ENCODE measurements around the gene MYO1C.

The MYO1C gene

GRCh38 chr17:1442187-1442586 lies 50.3 kb downstream of the MYO1C start:
- DNase-seq = no peak
- H3K9me3 ChIP-seq (ENCODE audit: control insufficient read depth, low read length) = no peaks in the 10 kb centered on the region
- no peak overlapping the region for H3K14ac ChIP-seq (ENCODE audit: low read length in 2 of 2)
- H2BK120ac ChIP-seq (ENCODE audit: low read depth, low read length) = no peak overlapping the region
- H3K27me3 ChIP-seq (ENCODE audit: control insufficient read depth in 1 of 2, insufficient read depth in 1 of 2, low read length in 2 of 2) = no peaks in the 10 kb centered on the region
- peaks cover 5% of the 10 kb centered on the region for H3K4me1 ChIP-seq (ENCODE audit: control insufficient read depth, insufficient read depth, low read depth, low read length)
- no peak overlapping the region for H3K18ac ChIP-seq (ENCODE audit: low read depth in 1 of 2, low read length in 2 of 2)
- H3K27ac ChIP-seq (ENCODE audit: low read length, poor library complexity, severe bottlenecking) = no peak overlapping the region
- no peak overlapping the region for H3K4me2 ChIP-seq (ENCODE audit: low read length, poor library complexity, severe bottlenecking)
- no peak overlapping the region for H3K4ac ChIP-seq (ENCODE audit: low read depth in 1 of 2, low read length in 2 of 2)
- no peak overlapping the region for H3K4me3 ChIP-seq (ENCODE audit: insufficient read depth in 1 of 2, low read depth in 1 of 2, low read length in 2 of 2)
- no peak overlapping the region for H3K23ac ChIP-seq (ENCODE audit: low read length in 2 of 2)
- H4K91ac ChIP-seq (ENCODE audit: low read length) = no peak overlapping the region
- no peak overlapping the region for H2BK12ac ChIP-seq (ENCODE audit: low read length in 2 of 2)
- H3K36me3 ChIP-seq (ENCODE audit: control insufficient read depth in 1 of 2, insufficient read depth in 2 of 2, low read depth in 1 of 2, low read length in 2 of 2) = peaks cover 6 to 27% of the 10 kb centered on the region in 2 experiments
- no peak overlapping the region for H2AFZ ChIP-seq (ENCODE audit: low read depth, low read length)
- WGBS = 100% methylated on average over 4 of the region's 4 CpGs
- no peak overlapping the region for H4K8ac ChIP-seq (ENCODE audit: low read length)
- no peak overlapping the region for H2BK15ac ChIP-seq (ENCODE audit: low read depth, poor library complexity, severe bottlenecking)
- H3K9ac ChIP-seq (ENCODE audit: low read length) = no peak overlapping the region
- H2AK5ac ChIP-seq (ENCODE audit: low read length, severe bottlenecking) = no peak overlapping the region
- no peaks in the 10 kb centered on the region for H3K79me1 ChIP-seq (replicated peaks; ENCODE audit: low read length, poor library complexity, severe bottlenecking)
- no peak overlapping the region for H2BK5ac ChIP-seq (ENCODE audit: low read depth, low read length, poor library complexity, severe bottlenecking)

GRCh38 chr17:1440921-1441320 lies 51.6 kb downstream of the MYO1C start:
- Histone ChIP-seq H3K36me3 (ENCODE audit: control insufficient read depth in 1 of 2, insufficient read depth in 2 of 2, low read depth in 1 of 2, low read length in 2 of 2) (peaks cover 16 to 29% of the 10 kb centered on the region in 2 experiments), H2BK12ac (ENCODE audit: low read length in 2 of 2) (no peak overlapping the region), H3K27me3 (ENCODE audit: control insufficient read depth in 1 of 2, insufficient read depth in 1 of 2, low read length in 2 of 2) (no peaks in the 10 kb centered on the region), H3K4me1 (ENCODE audit: control insufficient read depth, insufficient read depth, low read depth, low read length) (peaks cover 5% of the 10 kb centered on the region), H2AK5ac (ENCODE audit: low read length, severe bottlenecking) (no peak overlapping the region), H3K4me2 (ENCODE audit: low read length, poor library complexity, severe bottlenecking) (no peak overlapping the region), H3K79me1 (replicated peaks; ENCODE audit: low read length, poor library complexity, severe bottlenecking) (peaks cover 6% of the 10 kb centered on the region), H3K27ac (ENCODE audit: low read length, poor library complexity, severe bottlenecking) (no peak overlapping the region), H4K91ac (ENCODE audit: low read length) (no peak overlapping the region), H2AFZ (ENCODE audit: low read depth, low read length) (no peak overlapping the region), H2BK5ac (ENCODE audit: low read depth, low read length, poor library complexity, severe bottlenecking) (no peak overlapping the region), H3K18ac (ENCODE audit: low read depth in 1 of 2, low read length in 2 of 2) (no peak overlapping the region), H3K4ac (ENCODE audit: low read depth in 1 of 2, low read length in 2 of 2) (no peak overlapping the region), H3K9me3 (ENCODE audit: control insufficient read depth, low read length) (no peaks in the 10 kb centered on the region), H2BK15ac (ENCODE audit: low read depth, poor library complexity, severe bottlenecking) (no peak overlapping the region), H3K14ac (ENCODE audit: low read length in 2 of 2) (no peak overlapping the region), H3K9ac (ENCODE audit: low read length) (no peak overlapping the region), H4K8ac (ENCODE audit: low read length) (peak overlapping the region; percentile 48), H3K23ac (ENCODE audit: low read length in 2 of 2) (no peak overlapping the region), H2BK120ac (ENCODE audit: low read depth, low read length) (no peak overlapping the region), H3K4me3 (ENCODE audit: insufficient read depth in 1 of 2, low read depth in 1 of 2, low read length in 2 of 2) (no peak overlapping the region)
- DNase-seq = no peak
- 97% methylated on average over 8 of the region's 8 CpGs for WGBS

GRCh38 chr17:1438593-1439083 lies 53.8 kb downstream of the MYO1C start:
- Histone ChIP-seq H3K23ac (ENCODE audit: low read length in 2 of 2) (no peak overlapping the region), H3K27ac (ENCODE audit: low read length, poor library complexity, severe bottlenecking) (peak overlapping the region; percentile 17), H2AFZ (ENCODE audit: low read depth, low read length) (no peak overlapping the region), H3K14ac (ENCODE audit: low read length in 2 of 2) (no peak overlapping the region), H3K4me2 (ENCODE audit: low read length, poor library complexity, severe bottlenecking) (peak overlapping the region; percentile 14), H3K4me1 (ENCODE audit: control insufficient read depth, insufficient read depth, low read depth, low read length) (peaks cover 5% of the 10 kb centered on the region), H3K79me1 (replicated peaks; ENCODE audit: low read length, poor library complexity, severe bottlenecking) (peaks cover 11% of the 10 kb centered on the region), H4K8ac (ENCODE audit: low read length) (no peak overlapping the region), H3K4ac (ENCODE audit: low read depth in 1 of 2, low read length in 2 of 2) (peak overlapping the region in 1 of 2 experiments; percentile 81), H3K36me3 (ENCODE audit: control insufficient read depth in 1 of 2, insufficient read depth in 2 of 2, low read depth in 1 of 2, low read length in 2 of 2) (peaks cover 32 to 38% of the 10 kb centered on the region in 2 experiments), H3K4me3 (ENCODE audit: insufficient read depth in 1 of 2, low read depth in 1 of 2, low read length in 2 of 2) (no peak overlapping the region), H4K91ac (ENCODE audit: low read length) (no peak overlapping the region), H2BK15ac (ENCODE audit: low read depth, poor library complexity, severe bottlenecking) (no peak overlapping the region), H2AK5ac (ENCODE audit: low read length, severe bottlenecking) (no peak overlapping the region), H2BK12ac (ENCODE audit: low read length in 2 of 2) (no peak overlapping the region), H2BK5ac (ENCODE audit: low read depth, low read length, poor library complexity, severe bottlenecking) (no peak overlapping the region), H3K27me3 (ENCODE audit: control insufficient read depth in 1 of 2, insufficient read depth in 1 of 2, low read length in 2 of 2) (no peaks in the 10 kb centered on the region), H3K9ac (ENCODE audit: low read length) (peak overlapping the region; percentile 63), H2BK120ac (ENCODE audit: low read depth, low read length) (no peak overlapping the region), H3K18ac (ENCODE audit: low read depth in 1 of 2, low read length in 2 of 2) (peak overlapping the region in 1 of 2 experiments; percentile 46), H3K9me3 (ENCODE audit: control insufficient read depth, low read length) (no peaks in the 10 kb centered on the region)
- 57% methylated on average over 6 of the region's 11 CpGs for whole genome bisulfite sequencing
- peak; percentile 86 for DNase-seq

- no peak overlapping the region for H2BK5ac ChIP-seq (ENCODE audit: low read depth, low read length, poor library complexity, severe bottlenecking)
- H3K4ac ChIP-seq (ENCODE audit: low read depth in 1 of 2, low read length in 2 of 2) = no peak overlapping the region
- no peak overlapping the region for H4K8ac ChIP-seq (ENCODE audit: low read length)
Measured at GRCh38 chr17:1435326-1435725, 57.2 kb downstream of the MYO1C start.

More at GRCh38 chr17:1435326-1435725, 57.2 kb downstream of the MYO1C start:
- Histone ChIP-seq H3K4me2 (ENCODE audit: low read length, poor library complexity, severe bottlenecking) (no peak overlapping the region), H4K91ac (ENCODE audit: low read length) (no peak overlapping the region), H2BK120ac (ENCODE audit: low read depth, low read length) (no peak overlapping the region), H2AFZ (ENCODE audit: low read depth, low read length) (no peak overlapping the region), H3K23ac (ENCODE audit: low read length in 2 of 2) (no peak overlapping the region), H3K27me3 (ENCODE audit: control insufficient read depth in 1 of 2, insufficient read depth in 1 of 2, low read length in 2 of 2) (no peaks in the 10 kb centered on the region), H3K27ac (ENCODE audit: low read length, poor library complexity, severe bottlenecking) (no peak overlapping the region), H3K4me3 (ENCODE audit: insufficient read depth in 1 of 2, low read depth in 1 of 2, low read length in 2 of 2) (no peak overlapping the region), H3K4me1 (ENCODE audit: control insufficient read depth, insufficient read depth, low read depth, low read length) (peaks cover 6% of the 10 kb centered on the region), H2BK12ac (ENCODE audit: low read length in 2 of 2) (no peak overlapping the region), H3K9ac (ENCODE audit: low read length) (no peak overlapping the region), H3K14ac (ENCODE audit: low read length in 2 of 2) (no peak overlapping the region), H3K18ac (ENCODE audit: low read depth in 1 of 2, low read length in 2 of 2) (no peak overlapping the region), H3K9me3 (ENCODE audit: control insufficient read depth, low read length) (no peaks in the 10 kb centered on the region), H2AK5ac (ENCODE audit: low read length, severe bottlenecking) (no peak overlapping the region), H2BK15ac (ENCODE audit: low read depth, poor library complexity, severe bottlenecking) (no peak overlapping the region), H3K79me1 (replicated peaks; ENCODE audit: low read length, poor library complexity, severe bottlenecking) (peaks cover 11% of the 10 kb centered on the region), H3K36me3 (ENCODE audit: control insufficient read depth in 1 of 2, insufficient read depth in 2 of 2, low read depth in 1 of 2, low read length in 2 of 2) (peaks cover 26 to 50% of the 10 kb centered on the region in 2 experiments)
- no peak for DNase-seq
- WGBS = 93% methylated on average over 2 of the region's 3 CpGs

Measured in mesenchymal stem cell (in vitro differentiated cells and primary cell).